Neuron (in vitro differentiated cells): Measurements from ENCODE around the gene HEY2.
"Not testable (repeated sequence)": the region's sequence is repeated elsewhere in the genome, so short reads cannot be mapped to it uniquely, and the experiment has no call there.

ENCODE experiments used
- H2AFZ ChIP-seq: one replicate; pipeline ENCODE4 v1.6.1; 2013; ENCODE audit warnings: low read depth, mild to moderate bottlenecking, inconsistent platforms, low read length, moderate library complexity
- H3K27me3 ChIP-seq: one replicate; pipeline ENCODE4 v1.6.1; 2013; ENCODE audit warnings: low read length; ENCODE audit not compliant: insufficient read depth
- H3K36me3 ChIP-seq: one replicate; pipeline ENCODE4 v1.6.1; 2013; ENCODE audit warnings: low read length; ENCODE audit not compliant: insufficient read depth
- H3K4me1 ChIP-seq: one replicate; pipeline ENCODE4 v1.6.1; 2013; ENCODE audit warnings: low read length; ENCODE audit not compliant: insufficient read depth
- H3K4me3 ChIP-seq: 2 replicates; pipeline ENCODE4 v1.5.1; 2013; ENCODE audit warnings: mild to moderate bottlenecking, low read length, moderate library complexity
- H3K9me3 ChIP-seq: one replicate; pipeline ENCODE4 v1.6.1; 2013; ENCODE audit warnings: low read length

The HEY2 gene

GRCh38 chr6:125798734-125799508, 49.5 kb downstream of the HEY2 start:
- no peaks in the 10 kb centered on the region for H3K4me1 ChIP-seq
- H3K4me3 ChIP-seq: no peak overlapping the region
- no peaks in the 10 kb centered on the region for H3K27me3 ChIP-seq
- no peaks in the 10 kb centered on the region for H3K9me3 ChIP-seq
- H2AFZ ChIP-seq: no peak overlapping the region
- H3K36me3 ChIP-seq: peaks cover 2% of the 10 kb centered on the region

DNA sequence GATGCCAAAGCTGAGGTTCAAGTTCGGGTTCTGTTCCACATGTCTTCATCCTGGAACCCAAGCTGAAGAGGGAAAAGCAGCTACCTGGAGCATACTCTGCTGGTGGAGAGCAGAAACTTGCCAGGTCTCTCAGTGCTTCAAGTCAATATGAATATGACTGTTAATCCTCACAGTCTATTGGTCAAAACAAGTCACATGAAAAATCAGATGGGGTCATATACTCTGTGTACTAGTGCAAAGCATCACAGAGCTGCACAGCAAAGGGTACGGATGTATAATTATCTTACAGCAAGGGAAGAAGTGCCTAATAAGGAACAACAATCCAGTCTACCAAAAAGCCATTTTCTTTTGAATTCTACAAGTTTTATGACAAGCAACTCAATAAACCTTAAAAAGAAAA, 53.0 kb downstream of the HEY2 start:
- Histone ChIP-seq H3K4me1 (no peaks in the 10 kb centered on the region), H3K4me3 (no peak overlapping the region), H3K9me3 (no peaks in the 10 kb centered on the region), H3K27me3 (no peaks in the 10 kb centered on the region), H2AFZ (no peak overlapping the region), H3K36me3 (peaks cover 1% of the 10 kb centered on the region)

- H3K9me3 ChIP-seq: no peaks in the 10 kb centered on the region
- H3K36me3 ChIP-seq: no peaks in the 10 kb centered on the region
- H3K4me1 ChIP-seq: no peaks in the 10 kb centered on the region
- no peaks in the 10 kb centered on the region for H3K27me3 ChIP-seq
- no peak overlapping the region for H2AFZ ChIP-seq
- H3K4me3 ChIP-seq: no peak overlapping the region
Observed at GRCh38 chr6:125802943-125803377, 53.5 kb downstream of the HEY2 start.

DNA sequence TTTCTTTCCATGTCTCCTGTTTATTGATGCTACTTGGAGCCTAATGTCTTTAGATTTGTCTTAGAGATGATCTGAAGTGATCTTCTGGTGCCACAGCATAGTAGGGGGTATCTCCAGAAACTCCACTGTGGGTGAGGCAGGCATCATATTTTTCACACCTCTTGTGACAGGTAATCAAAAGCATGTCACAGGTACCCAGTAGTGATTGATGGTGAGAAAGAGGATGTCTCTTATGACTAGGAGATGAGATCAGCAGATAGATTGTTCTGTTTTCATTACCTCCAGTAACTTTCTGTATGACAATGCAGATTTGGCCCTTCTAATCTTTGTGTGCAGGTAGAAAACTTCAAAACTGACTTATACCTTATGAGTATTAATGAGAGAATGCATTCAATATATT, 54.8 kb downstream of the HEY2 start:
- H3K9me3 ChIP-seq: no peaks in the 10 kb centered on the region
- H2AFZ ChIP-seq: no peak overlapping the region
- H3K36me3 ChIP-seq: no peaks in the 10 kb centered on the region
- H3K27me3 ChIP-seq: no peaks in the 10 kb centered on the region
- H3K4me3 ChIP-seq: no peak overlapping the region
- H3K4me1 ChIP-seq: no peaks in the 10 kb centered on the region

DNA sequence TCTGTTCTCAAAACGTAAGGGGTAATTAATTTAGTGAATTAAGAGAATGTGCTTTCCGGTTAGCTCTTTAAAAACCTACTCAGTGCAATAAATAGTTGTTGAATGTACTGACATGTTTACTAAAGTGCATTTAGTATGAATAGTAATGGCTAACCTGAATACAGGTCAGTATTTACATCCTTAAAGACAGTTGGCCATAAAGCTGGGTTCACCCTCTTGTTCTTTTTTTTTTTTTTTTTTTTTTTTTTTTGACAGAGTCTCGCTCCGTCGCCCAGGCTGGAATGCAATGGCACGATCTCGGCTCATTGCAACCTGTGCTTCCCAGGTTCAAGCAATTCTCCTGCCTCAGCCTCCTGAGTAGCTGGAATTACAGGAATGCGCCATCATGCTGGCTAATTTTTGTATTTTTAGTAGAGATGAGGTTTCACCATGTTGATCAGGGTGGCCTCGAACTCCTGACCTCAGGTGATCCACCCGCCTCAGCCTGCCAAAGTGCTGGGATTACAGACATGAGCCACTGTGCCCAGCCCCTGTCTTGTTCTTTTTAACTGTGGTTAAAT, 55.5 kb downstream of the HEY2 start:
- H3K4me3 ChIP-seq, H3K9me3 ChIP-seq, H3K27me3 ChIP-seq, H3K4me1 ChIP-seq, H2AFZ ChIP-seq, H3K36me3 ChIP-seq: not testable (repeated sequence)

GRCh38 chr6:125806813-125807212, 57.4 kb downstream of the HEY2 start:
- no peaks in the 10 kb centered on the region for H3K36me3 ChIP-seq
- no peak overlapping the region for H3K4me3 ChIP-seq
- H2AFZ ChIP-seq: no peak overlapping the region
- no peaks in the 10 kb centered on the region for H3K9me3 ChIP-seq
- no peaks in the 10 kb centered on the region for H3K4me1 ChIP-seq
- H3K27me3 ChIP-seq: no peaks in the 10 kb centered on the region

- no peaks in the 10 kb centered on the region for H3K4me1 ChIP-seq
- H2AFZ ChIP-seq: no peak overlapping the region
- H3K27me3 ChIP-seq: no peaks in the 10 kb centered on the region
- H3K9me3 ChIP-seq: no peaks in the 10 kb centered on the region
- no peaks in the 10 kb centered on the region for H3K36me3 ChIP-seq
- no peak overlapping the region for H3K4me3 ChIP-seq
Observed at GRCh38 chr6:125807293-125807692, 57.9 kb downstream of the HEY2 start.

DNA sequence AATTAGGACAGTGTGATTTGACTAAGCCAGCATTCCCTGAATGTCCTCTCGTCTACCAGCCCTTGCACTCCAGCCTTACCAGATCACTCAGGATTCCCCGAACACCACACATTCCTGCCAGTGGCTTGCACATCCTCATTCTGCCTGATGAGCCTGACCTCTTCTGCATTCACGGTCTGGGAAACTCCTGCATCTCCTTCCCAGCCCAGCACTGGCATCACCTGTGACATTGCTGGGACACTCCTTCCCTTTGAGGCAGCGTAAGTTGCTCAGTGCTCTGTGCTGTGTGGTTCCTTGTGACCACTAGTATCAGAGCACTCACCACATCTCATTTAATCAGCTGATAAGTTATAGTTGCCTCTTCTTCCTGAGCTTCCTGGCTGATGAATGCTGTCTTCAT, 58.6 kb downstream of the HEY2 start:
- no peaks in the 10 kb centered on the region for H3K9me3 ChIP-seq
- H3K4me1 ChIP-seq: no peaks in the 10 kb centered on the region
- no peak overlapping the region for H3K4me3 ChIP-seq
- H2AFZ ChIP-seq: no peak overlapping the region
- H3K36me3 ChIP-seq: no peaks in the 10 kb centered on the region
- H3K27me3 ChIP-seq: no peaks in the 10 kb centered on the region

GRCh38 chr6:125808591-125808990, 59.2 kb downstream of the HEY2 start:
- H3K36me3 ChIP-seq: no peaks in the 10 kb centered on the region
- no peak overlapping the region for H2AFZ ChIP-seq
- H3K9me3 ChIP-seq: no peaks in the 10 kb centered on the region
- H3K4me1 ChIP-seq: no peaks in the 10 kb centered on the region
- no peak overlapping the region for H3K4me3 ChIP-seq
- H3K27me3 ChIP-seq: no peaks in the 10 kb centered on the region

GRCh38 chr6:125809570-125810170, 60.2 kb downstream of the HEY2 start:
- H3K4me3 ChIP-seq: no peak overlapping the region
- H3K27me3 ChIP-seq: no peaks in the 10 kb centered on the region
- no peaks in the 10 kb centered on the region for H3K4me1 ChIP-seq
- no peaks in the 10 kb centered on the region for H3K9me3 ChIP-seq
- H3K36me3 ChIP-seq: no peaks in the 10 kb centered on the region
- H2AFZ ChIP-seq: no peak overlapping the region

DNA sequence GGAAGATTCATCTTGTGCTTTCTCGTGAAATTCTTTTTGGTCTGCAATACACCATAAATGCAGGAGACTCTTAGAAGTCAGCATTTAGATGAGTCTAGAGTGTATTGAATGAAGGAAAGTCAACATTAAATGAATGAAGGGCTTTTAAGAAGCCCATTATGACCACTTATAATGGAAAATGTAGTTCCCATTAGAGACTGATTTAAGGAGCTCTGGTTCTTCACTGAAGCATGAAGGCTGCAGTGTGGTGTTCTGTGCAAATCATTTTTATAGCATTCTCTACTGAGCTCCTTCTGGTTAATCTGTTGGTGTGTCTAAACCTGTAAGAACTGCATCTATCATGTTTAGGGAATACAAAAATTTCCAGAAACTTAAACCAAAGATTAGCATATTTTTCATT, 61.0 kb downstream of the HEY2 start:
- no peaks in the 10 kb centered on the region for H3K36me3 ChIP-seq
- H2AFZ ChIP-seq: no peak overlapping the region
- no peaks in the 10 kb centered on the region for H3K9me3 ChIP-seq
- H3K4me1 ChIP-seq: no peaks in the 10 kb centered on the region
- no peak overlapping the region for H3K4me3 ChIP-seq
- H3K27me3 ChIP-seq: no peaks in the 10 kb centered on the region
